NB4 (cell line): Measurements from ENCODE around the gene CD86.

ENCODE experiments used
- DNase-seq: peaks from one replicate; pipeline ENCODE4 v3.0.0; 2010; ENCODE audit warnings: low read depth
- H3K4me3 ChIP-seq: one replicate; pipeline ENCODE4 v1.5.1; 2011; ENCODE audit warnings: mild to moderate bottlenecking, low read depth, low read length, moderate library complexity
- CTCF ChIP-seq: IDR thresholded peaks from one replicate; pipeline ENCODE4 v1.5.1; 2012; ENCODE audit warnings: low read depth, low read length
- MYC ChIP-seq: IDR thresholded peaks from 2 replicates; pipeline ENCODE4 v1.6.1; 2011; ENCODE audit warnings: low read depth, low read length
- POLR2A ChIP-seq: IDR thresholded peaks from 2 replicates; pipeline ENCODE4 v1.6.1; 2011; ENCODE audit warnings: mild to moderate bottlenecking; ENCODE audit not compliant: insufficient read length; ENCODE audit errors: extremely low read depth
- TF ChIP-seq, protein P1 (sequence below): IDR thresholded peaks from 2 replicates; pipeline ENCODE4 v1.6.1; 2011; ENCODE audit warnings: low read depth, low read length

The CD86 gene

GRCh38 chr3:122082357-122082756 is 27.2 kb downstream of the CD86 start:
- no peak for TF ChIP-seq MYC
- TF ChIP-seq POLR2A, result no peak
- TF ChIP-seq, protein P1, sequence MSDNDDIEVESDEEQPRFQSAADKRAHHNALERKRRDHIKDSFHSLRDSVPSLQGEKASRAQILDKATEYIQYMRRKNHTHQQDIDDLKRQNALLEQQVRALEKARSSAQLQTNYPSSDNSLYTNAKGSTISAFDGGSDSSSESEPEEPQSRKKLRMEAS, result no peak
- TF ChIP-seq CTCF, result no peak
- no peak for DNase-seq
- no peak overlapping the region for H3K4me3 ChIP-seq

- TF ChIP-seq, protein P1, result no peak
- TF ChIP-seq POLR2A (no peak), CTCF (no peak), MYC (no peak)
- no peak for DNase-seq
Measured at GRCh38 chr3:122084799-122085198, 29.6 kb downstream of the CD86 start.

GRCh38 chr3:122085673-122086072 is 30.5 kb downstream of the CD86 start:
- no peak overlapping the region for H3K4me3 ChIP-seq
- no peak for TF ChIP-seq POLR2A
- TF ChIP-seq MYC, result no peak
- no peak for TF ChIP-seq CTCF
- TF ChIP-seq, protein P1, result no peak
- DNase-seq, result peak; percentile 84

More at GRCh38 chr3:122084799-122085198, 29.6 kb downstream of the CD86 start:
- no peak overlapping the region for H3K4me3 ChIP-seq

GRCh38 chr3:122088531-122088930 is 33.4 kb downstream of the CD86 start:
- no peak for DNase-seq
- TF ChIP-seq CTCF, result no peak
- no peak for TF ChIP-seq POLR2A
- no peak for TF ChIP-seq MYC
- TF ChIP-seq, protein P1, result no peak
- no peak overlapping the region for H3K4me3 ChIP-seq

DNA sequence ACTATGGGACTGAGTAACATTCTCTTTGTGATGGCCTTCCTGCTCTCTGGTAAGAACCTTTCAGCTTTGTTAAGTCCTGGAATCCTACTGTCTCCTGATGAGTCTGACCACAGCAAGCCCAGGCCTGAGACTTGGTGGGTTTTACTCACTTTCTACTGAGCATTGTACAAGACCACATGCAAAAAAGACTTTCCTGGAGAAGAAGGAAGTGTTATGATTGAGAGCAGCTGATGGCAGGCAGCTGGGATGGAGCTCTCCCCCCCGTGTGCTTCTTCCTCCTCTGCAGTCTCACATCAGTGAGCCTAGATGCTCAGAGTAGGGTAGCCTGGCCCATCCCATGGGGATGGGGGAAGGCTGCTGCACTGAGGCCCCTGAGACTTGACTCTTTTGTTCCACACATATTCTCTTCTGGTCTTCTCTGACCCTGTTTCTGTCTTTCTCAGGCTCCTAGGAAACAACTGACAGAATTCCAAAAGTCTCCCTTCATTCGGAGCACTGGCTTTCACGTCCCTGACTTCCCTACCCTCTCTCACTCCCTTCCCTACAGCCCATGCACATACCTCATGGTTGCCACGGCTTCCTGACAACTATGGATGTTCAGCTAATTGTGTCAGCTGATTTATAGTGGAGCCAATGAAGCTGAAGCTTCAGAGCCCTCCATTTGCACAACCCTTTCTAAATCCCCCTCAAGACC is 36.6 kb downstream of the CD86 start:
- no peak for TF ChIP-seq POLR2A
- DNase-seq, result peak; percentile 33
- H3K4me3 ChIP-seq, result no peak overlapping the region

DNA sequence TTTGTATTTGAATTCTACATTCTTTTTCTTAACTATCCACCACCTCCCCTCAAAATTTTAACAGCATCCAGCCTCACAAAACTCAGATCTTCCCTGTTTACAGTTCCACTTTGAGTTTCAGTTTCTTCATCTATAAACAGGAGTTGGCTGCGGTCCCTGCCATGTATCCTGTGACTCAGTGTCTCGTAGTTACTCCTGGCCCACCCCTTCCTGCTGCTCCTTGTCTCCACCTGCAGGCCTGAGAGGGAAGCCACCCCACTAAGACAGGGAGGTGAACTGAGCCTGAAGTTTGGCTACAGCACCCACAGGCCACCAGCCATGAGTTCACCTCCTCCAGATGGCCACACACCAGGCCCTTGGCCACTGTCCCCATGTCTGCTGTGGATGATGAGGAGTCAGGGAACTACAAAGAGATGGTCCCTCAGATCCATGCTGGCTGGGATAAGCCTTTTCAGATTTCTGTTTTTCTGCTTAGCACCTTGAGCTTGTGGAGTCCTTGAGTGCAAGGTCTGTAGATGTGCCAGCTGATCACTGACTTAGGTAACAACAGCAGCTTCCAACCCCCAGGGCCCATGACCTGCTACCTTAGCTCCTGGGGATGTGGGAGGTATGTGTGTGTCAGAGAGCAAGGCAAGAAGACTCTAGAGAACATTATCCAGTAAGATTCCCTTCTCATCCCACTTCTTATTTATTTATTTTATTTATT is 37.5 kb downstream of the CD86 start:
- peak; percentile 79 for DNase-seq
- TF ChIP-seq CTCF, result peak; percentile 78
- no peak for TF ChIP-seq MYC
- TF ChIP-seq POLR2A, result no peak
- H3K4me3 ChIP-seq, result no peak overlapping the region
